ENCODE results near the gene FAM110C.
"Not testable (repeated sequence)": the region's sequence is repeated elsewhere in the genome, so short reads cannot be mapped to it uniquely, and the experiment has no call there.

Gene FAM110C

DNA sequence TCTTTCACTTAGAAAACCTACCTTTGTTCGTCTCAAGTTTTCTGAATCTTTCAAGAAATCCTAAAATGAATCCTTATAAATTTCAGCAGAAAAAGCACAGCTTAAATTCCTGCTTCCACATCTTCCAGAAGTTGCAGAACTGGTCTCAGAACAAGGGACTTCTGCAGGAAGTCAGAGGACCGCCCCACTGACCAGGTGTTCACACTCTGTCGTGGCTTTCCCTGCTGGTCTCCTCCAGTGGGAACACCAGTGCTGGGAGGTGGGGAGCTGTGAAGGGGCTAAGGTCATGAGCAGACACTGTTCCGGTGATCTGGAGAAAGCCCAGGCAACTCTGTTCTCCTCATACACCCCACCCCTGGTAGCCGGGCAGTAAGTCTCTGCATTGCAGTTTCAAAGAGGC lies 3.5 kb downstream of the FAM110C start:
- no peak for DNase-seq

DNA sequence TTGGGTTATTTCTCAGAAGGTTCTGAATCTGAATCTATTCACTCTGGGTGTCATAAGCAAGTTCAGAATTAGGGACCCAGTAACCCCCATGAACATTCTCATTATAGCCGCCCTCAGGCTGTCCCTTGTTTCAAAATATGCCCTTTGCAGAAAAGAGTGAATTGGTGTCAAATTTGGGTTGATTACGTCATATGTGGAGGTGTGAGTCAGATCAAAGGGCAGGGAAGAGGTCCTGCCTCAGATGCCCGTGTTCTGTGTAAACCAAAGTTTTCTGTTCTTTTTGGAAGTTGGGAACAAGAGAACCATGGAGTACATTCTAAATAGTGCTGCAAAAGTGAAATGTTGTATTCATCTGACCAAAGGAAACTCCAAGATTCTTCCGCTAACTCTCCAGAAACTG lies 5.8 kb downstream of the FAM110C start:
- DNase-seq, result no peak

- no peak for DNase-seq
Measured at GRCh38 chr2:38155-38554, 8.2 kb downstream of the FAM110C start.

DNA sequence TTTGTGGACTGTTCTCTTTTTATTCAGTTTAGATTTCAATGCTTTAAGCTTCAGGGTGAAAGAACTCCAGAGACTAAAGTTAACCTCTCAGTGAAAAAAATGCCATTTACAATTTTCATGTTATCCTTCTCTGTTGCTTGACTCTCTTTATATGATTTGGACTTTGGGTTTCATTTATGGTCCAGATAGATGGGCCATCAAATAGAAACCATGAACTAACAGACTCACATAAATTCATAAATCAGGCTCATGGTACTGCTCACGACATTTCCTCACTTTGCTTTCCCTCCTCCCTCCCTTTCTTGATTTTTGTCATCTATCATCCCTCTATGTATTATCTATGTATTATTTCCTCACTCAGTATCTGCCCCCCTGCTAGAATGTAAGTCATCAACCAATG lies 10.0 kb downstream of the FAM110C start:
- no peak for DNase-seq

DNA sequence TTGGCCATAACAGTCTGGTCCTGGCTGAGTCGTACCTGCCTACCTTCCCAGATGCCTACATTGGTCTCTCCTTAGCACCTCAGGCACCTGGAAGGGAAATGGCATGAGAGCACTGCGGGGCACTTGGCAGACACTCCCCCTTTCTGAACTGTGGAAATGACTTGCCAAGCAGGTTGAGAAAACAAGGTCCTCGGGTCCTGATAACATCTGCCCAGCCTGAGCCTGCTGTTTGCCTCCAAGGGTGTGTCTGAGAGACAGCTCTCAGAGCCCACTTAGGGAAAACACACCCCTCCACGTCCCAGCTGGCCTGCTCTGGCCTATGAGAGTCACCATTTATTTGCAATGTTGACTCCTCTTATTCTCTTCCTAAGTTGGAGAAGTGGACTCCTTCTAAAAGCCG lies 10.5 kb downstream of the FAM110C start:
- DNase-seq, result no peak

GRCh38 chr2:33620-34019 lies 12.7 kb downstream of the FAM110C start:
- no peak for DNase-seq

GRCh38 chr2:32068-32467 lies 14.2 kb downstream of the FAM110C start:
- no peak for DNase-seq

DNA sequence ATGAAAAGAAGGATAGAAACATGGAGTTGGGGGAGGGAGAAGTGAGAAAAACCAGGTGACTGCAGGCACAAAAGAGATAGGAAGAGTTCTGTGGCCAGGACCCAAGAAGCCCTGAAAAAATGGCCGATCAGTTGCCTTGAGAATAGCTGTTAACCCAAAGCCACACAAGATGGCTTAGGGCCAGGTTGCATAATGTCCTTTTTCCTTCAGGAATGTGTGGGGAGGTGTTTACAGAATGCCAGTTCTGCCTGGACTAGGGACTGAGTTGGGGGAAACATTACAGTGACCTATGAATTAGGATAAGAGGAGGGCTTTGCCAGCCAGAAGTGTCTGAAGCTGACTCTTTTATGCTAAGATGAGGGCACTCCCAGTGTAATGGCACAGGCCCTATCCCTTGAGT lies 17.1 kb downstream of the FAM110C start:
- DNase-seq, result no peak

DNA sequence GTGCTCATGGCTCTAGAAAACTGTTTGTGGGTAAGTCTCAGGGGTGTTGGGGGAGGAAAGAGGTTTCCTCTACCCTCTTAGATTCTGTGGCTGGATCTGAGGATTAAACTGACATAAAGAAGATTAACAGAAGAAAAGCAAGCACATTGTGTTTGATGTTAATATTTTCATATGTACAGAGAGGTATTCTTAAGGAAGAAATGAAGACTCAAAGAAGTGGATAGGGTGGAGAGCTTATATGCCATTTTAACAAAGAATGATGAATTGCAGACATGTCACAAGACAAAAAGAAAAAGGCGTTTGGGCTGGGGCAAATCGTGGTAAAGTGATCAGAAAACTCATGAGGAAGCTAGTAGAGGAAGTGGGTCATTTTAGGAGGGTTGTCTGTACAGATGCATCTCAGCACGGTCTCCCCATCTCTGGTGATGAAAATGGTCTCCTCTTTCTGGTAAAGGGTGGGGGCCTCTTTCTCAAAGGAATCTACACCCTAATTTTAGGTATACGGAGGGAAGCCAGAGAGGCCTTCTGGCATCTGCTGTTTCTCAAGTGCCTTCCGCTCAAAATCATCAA lies 17.8 kb downstream of the FAM110C start:
- no peak for DNase-seq

GRCh38 chr2:26891-27290 lies 19.4 kb downstream of the FAM110C start:
- DNase-seq, result no peak

DNA sequence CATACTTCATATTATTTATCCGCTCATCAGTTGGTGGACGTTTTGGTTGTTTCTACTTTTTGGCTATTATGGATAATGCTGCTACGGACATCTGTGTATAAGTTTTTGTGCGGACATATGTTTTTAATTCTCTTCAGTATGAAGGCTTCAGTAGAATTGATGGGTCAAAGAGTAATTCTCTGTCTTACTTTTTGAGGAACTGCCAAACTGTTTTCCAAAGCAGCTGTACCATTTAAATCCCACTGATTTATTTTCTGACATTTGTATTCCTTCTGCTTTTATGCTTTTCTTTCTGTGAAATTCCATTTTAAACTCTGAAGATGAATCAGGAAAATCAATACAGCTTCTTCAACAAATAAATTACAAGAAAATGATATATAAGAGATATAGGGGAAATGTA lies 20.8 kb downstream of the FAM110C start:
- DNase-seq, result no peak

DNA sequence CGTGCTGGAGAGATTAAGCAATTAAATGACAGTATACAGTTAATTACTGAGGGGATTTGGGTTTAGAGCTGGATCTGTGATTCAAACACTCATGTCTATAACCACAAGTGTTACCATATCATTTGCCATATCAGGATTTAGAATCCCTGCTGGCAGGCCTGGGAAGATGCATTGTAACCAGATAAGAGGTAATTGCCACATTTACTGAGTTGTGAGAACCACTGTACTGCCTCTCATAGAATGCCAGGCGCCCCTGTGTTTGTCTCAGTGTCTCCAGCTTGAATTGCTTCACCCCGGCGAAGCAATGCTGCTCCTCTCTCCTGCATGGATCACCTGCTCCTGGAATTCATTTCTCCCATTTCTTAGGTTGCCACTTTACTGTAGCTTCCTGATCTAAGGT lies 21.7 kb downstream of the FAM110C start:
- DNase-seq, result not testable (repeated sequence)

DNA sequence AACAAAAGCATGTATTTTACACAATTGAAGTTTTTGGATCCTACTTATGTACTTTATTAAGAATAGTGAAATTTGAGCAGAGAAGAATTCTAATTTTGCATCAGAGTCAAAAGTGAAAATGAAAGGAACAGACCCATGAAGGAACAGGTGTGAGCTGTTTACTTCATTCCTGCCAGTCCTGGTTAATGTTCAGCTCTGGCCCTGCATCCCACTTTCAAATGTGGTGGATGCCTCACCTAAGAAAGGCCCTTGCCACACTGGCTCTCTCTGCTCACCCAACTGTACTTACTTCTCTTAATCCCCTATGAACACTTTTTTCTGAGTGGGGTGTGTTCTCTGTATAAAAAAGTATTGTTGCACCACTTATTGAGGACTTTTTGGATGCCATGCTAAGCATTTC lies 22.2 kb downstream of the FAM110C start:
- DNase-seq, result no peak

- DNase-seq, result no peak
Measured at GRCh38 chr2:23283-23682, 23.0 kb downstream of the FAM110C start.

DNA sequence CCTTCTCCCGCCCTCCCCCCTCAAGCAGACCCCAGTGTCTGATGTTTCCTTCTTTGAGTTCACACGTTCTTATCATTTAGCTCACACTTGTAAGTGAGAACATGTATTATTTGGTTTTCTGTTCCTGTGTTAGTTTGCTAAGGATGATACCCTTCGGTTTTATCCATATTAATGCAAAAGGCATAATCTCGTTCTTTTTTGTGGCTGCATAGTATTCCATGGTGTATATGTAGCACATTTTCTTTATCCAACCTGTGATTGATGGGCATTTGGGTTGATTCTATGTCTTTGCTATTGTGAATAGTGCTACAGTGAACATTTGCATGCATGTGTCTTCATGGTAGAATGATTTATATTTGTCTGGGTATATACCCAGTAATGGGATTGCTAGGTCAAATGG lies 24.1 kb downstream of the FAM110C start:
- DNase-seq, result not testable (repeated sequence)

DNA sequence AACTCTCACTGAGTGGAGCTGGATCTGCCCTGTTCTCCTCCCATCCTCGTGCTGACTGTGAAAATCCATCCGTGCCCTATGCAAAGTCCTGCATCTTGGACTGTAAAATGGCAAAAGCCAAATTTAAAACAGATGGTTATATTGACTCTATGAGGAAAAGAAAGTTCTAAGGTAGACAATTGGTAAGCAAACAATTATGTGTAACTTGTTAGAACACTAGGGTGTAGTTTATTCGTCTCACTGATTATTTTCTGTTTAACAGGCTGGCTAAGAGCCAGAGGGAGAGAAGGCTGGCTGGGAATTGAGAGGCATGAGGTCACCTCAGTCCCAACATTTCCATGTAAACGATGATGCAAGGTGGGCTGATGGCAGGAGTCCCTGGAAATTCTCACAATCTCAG lies 26.0 kb downstream of the FAM110C start:
- DNase-seq, result not testable (repeated sequence)

DNA sequence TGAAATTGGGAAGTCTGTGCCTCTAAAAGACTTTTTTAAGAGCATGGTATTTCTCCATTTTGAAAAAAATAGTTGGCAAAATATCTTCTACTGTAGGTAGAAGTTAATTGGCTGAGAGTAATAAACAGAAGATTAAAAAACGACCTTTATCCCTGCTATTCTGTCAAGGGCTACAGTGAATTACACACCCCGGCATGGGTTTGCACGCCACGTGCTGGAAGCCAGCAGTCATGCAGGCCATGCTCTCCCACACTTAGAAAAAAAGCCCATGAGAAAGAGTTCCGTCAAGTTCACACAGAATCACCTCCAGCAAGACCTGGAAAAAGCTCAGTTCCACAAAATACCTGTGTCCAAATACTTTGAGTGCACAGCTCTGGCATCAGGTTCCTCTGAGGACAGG lies 26.8 kb downstream of the FAM110C start:
- DNase-seq, result no peak

- DNase-seq, result no peak
Measured at GRCh38 chr2:18402-19271, 27.7 kb downstream of the FAM110C start.

DNA sequence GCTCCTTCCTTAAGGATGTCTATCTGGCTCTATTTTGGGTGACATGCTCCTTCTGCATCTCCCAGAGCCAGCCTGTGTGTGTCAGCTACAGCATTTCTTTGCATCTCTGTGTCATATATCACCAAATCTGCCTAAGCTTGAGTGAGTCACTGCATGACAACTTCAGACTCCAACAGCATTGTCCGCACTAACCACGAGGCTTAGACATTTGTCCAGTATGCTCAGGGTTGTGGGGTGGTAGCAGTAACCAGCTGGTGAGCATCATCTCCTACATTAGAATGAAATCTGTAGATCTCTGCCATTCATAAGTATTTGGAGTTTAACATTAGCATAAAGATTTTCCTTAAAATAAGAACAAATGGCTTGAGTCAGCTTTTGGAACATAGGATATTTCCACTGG lies 30.4 kb downstream of the FAM110C start:
- not testable (repeated sequence) for DNase-seq

DNA sequence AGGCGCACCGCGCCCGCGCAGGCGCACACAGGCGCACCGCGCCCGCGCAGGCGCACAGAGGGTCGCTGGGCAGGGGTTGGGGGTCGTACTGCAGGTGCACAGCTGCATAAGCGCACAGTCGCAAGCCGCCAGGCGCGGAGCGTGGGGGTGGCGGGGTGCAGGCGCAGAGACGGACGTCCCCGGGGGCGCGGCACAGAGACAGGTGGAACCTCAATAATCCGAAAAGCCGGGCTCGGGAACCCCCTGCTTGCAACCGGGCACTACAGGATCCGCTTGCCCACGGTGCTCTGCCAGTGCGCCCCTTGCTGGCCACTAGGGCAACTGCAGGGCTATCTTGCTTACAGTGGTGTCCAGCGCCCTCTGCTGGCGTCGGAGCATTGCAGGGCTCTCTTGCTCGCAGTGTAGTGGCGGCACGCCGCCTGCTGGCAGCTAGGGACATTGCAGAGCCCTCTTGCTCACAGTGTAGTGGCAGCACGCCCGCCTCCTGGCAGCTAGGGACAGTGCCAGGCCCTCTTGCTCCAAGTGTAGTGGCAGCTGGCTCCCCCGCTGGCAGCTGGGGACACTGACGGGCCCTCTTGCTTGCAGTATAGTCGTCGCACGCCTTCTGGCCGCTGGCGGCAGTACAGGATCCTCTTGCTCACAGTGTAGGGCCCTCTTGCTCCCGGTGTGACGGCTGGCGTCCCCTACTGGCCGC lies 34.9 kb downstream of the FAM110C start:
- DNase-seq, result peak in 1 of 2 experiments; percentile 8

GRCh38 chr2:10222-10875 lies 36.0 kb downstream of the FAM110C start:
- DNase-seq, result no peak
